ENCODE measurements around the gene VSIG2. TPM values are rescaled to one million over a fixed set of nuclear protein-coding genes. Genes with fewer than 3 reads are reported as not detected.

The VSIG2 gene
- total and polyA plus RNA-seq, 12 donors: 0.55 to 2.3 (median 1.1) TPM

GRCh38 chr11:124753205-124753604, 1.1 kb upstream of the VSIG2 start:
- peaks cover 0 to 59% (median 12%) of the 10 kb centered on the region in 9 donors for H3K36me3 ChIP-seq
- no peak overlapping the region for H3K4me3 ChIP-seq
- peaks cover 7 to 98% (median 74%) of the 10 kb centered on the region in 9 donors for H3K4me1 ChIP-seq
- H3K27ac ChIP-seq: peak overlapping the region in 7 of 10 donors; percentile 9 to 58 (median 40)
- H3K27me3 ChIP-seq: peaks cover 0 to 64% (median 45%) of the 10 kb centered on the region in 7 donors
- ATAC-seq: peak in 2 of 8 donors; percentile 18 to 19
- DNase-seq: no peak
- TF ChIP-seq, protein P1, sequence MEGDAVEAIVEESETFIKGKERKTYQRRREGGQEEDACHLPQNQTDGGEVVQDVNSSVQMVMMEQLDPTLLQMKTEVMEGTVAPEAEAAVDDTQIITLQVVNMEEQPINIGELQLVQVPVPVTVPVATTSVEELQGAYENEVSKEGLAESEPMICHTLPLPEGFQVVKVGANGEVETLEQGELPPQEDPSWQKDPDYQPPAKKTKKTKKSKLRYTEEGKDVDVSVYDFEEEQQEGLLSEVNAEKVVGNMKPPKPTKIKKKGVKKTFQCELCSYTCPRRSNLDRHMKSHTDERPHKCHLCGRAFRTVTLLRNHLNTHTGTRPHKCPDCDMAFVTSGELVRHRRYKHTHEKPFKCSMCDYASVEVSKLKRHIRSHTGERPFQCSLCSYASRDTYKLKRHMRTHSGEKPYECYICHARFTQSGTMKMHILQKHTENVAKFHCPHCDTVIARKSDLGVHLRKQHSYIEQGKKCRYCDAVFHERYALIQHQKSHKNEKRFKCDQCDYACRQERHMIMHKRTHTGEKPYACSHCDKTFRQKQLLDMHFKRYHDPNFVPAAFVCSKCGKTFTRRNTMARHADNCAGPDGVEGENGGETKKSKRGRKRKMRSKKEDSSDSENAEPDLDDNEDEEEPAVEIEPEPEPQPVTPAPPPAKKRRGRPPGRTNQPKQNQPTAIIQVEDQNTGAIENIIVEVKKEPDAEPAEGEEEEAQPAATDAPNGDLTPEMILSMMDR (IDR thresholded peaks at IDR 0.05): no peak
- H3K9me3 ChIP-seq: no peaks in the 10 kb centered on the region
- intact Hi-C loops (cut with DNase I): no loop called here

DNA sequence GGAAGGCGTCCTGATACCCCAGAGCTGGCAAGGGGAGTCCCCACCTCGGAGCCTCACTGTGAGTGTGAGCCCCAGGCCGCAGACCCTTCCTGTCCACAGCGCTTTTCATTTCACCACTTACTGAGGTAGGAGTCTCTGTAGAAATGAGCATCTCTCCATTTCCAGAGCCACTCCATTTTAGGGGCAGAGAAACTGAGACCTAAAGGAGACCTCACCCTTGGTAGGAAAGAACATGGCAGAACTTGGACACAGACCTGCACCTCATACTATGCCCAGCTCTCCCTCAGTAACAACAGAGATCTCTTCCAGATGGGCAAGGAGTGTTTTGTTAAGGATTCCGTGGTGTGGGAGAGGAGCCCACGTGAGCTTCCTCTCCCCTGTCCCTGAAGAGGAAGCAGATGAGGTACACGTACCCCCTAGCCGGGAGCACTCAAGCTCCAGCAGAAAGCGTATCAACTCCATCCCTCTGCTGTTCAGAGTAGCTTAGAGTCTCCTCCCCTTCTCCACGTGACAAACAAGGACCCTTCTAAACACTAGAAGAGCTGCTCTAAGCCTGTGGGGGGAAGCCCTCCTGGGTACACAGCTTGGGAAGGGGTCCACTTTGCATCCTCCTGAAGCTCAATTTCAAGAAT, 532 bp upstream of the VSIG2 start:
- peak overlapping the region in 5 of 10 donors; percentile 9 to 58 (median 35) for H3K27ac ChIP-seq
- peaks cover 0 to 64% (median 50%) of the 10 kb centered on the region in 7 donors for H3K27me3 ChIP-seq
- peaks cover 7 to 98% (median 74%) of the 10 kb centered on the region in 9 donors for H3K4me1 ChIP-seq
- WGBS, 2 donors: 23 to 35% methylated on average over 10 of the region's 10 CpGs
- no peak for ATAC-seq
- H3K36me3 ChIP-seq: peaks cover 0 to 59% (median 12%) of the 10 kb centered on the region in 9 donors
- intact Hi-C loops (cut with DNase I): no loop called here
- H3K4me3 ChIP-seq: no peak overlapping the region
- no peaks in the 10 kb centered on the region for H3K9me3 ChIP-seq
- TF ChIP-seq, protein P1 (IDR thresholded peaks at IDR 0.05): no peak
- DNase-seq: no peak

GRCh38 chr11:124751391-124751740, 689 bp downstream of the VSIG2 start:
- H3K27me3 ChIP-seq: peaks cover 0 to 63% (median 54%) of the 10 kb centered on the region in 7 donors
- peaks cover 6 to 98% (median 72%) of the 10 kb centered on the region in 9 donors for H3K4me1 ChIP-seq
- no peak overlapping the region for H3K4me3 ChIP-seq
- H3K9me3 ChIP-seq: no peaks in the 10 kb centered on the region
- no peak for DNase-seq
- no peak for ATAC-seq
- peak overlapping the region in 1 of 10 donors; percentile 6 for H3K27ac ChIP-seq
- intact Hi-C loops (cut with DNase I): no loop called here
- 42 to 45% methylated on average over 11 of the region's 11 CpGs for WGBS, 2 donors
- H3K36me3 ChIP-seq: peaks cover 0 to 52% (median 12%) of the 10 kb centered on the region in 9 donors
- TF ChIP-seq, protein P1 (IDR thresholded peaks at IDR 0.05): no peak

DNA sequence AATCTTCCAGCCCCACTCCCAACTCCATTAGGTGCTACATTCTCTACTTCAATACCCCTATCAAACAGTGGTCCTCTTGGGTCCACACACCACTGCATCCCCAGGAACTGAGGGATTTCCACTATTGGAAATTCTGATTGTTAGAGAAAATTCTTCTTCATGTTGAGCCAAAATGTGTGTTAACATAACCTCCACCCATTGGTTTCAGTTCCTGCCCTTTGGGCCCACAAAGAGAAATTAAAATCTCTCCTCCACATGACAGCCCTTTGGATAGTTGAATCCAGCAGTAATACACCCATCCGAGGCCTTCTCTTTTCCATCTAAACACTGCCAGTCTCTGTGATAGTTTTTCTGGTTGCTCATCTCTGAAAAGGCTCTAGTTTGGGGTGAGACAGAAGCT, 2.1 kb downstream of the VSIG2 start:
- no peaks in the 10 kb centered on the region for H3K9me3 ChIP-seq
- intact Hi-C loops (cut with DNase I): loop anchor here in 1 of 10 donors (10.0 kb wide), 1 partner anchor 85 kb away; no protein-coding TSS in a partner anchor
- peaks cover 0 to 38% (median 6%) of the 10 kb centered on the region in 9 donors for H3K36me3 ChIP-seq
- ATAC-seq (no peak), DNase-seq (no peak)
- peak overlapping the region in 1 of 10 donors; percentile 73 for H3K27ac ChIP-seq
- peaks cover 0 to 70% (median 62%) of the 10 kb centered on the region in 7 donors for H3K27me3 ChIP-seq
- H3K4me1 ChIP-seq: peaks cover 4 to 98% (median 72%) of the 10 kb centered on the region in 9 donors
- no peak overlapping the region for H3K4me3 ChIP-seq
- 61 to 72% methylated on average over 1 of the region's 1 CpG for WGBS, 2 donors
- TF ChIP-seq, protein P1 (IDR thresholded peaks at IDR 0.05): no peak

All from heart right ventricle (tissue), 16 donors.